ENCODE measurements around the gene COA1. TPM values are rescaled to one million over a fixed set of nuclear protein-coding genes. Genes with fewer than 3 reads are reported as not detected.

Gene COA1
- total RNA-seq, 4 donors from 2014 or later = 26.1 to 49.0 (median 30.9) TPM

- H3K27ac ChIP-seq (replicated peaks in 1 of 4) = no peak overlapping the region
- H3K9me3 ChIP-seq = no peaks in the 10 kb centered on the region
- H3K27me3 ChIP-seq = no peaks in the 10 kb centered on the region
- peaks cover 0 to 36% (median 18%) of the 10 kb centered on the region in 4 donors for H3K36me3 ChIP-seq
- no peak for DNase-seq (ENCODE audit: extremely low spot score)
- TF ChIP-seq EP300 (IDR thresholded peaks at IDR 0.05) (no peak), CTCF (IDR thresholded peaks at IDR 0.05) (no peak), POLR2AphosphoS5 (IDR thresholded peaks at IDR 0.05) (no peak), POLR2A (IDR thresholded peaks at IDR 0.05; ENCODE audit: low read depth) (no peak)
- H3K4me1 ChIP-seq = peaks cover under 1 to 13% (median 9%) of the 10 kb centered on the region in 4 donors
- no peak overlapping the region for H3K4me3 ChIP-seq
- intact Hi-C loops (cut with DNase I) = no loop called here
- 84% methylated on average over 4 of the region's 4 CpGs for WGBS
These were observed 111.2 kb downstream of the COA1 start for GRCh38 chr7:43618073-43618472.

GRCh38 chr7:43616977-43617376 is 112.3 kb downstream of the COA1 start:
- no peak overlapping the region for H3K27ac ChIP-seq (replicated peaks in 1 of 4)

GRCh38 chr7:43615558-43616145 is 113.7 kb downstream of the COA1 start:
- H3K9me3 ChIP-seq = no peaks in the 10 kb centered on the region
- no peak overlapping the region for H3K4me3 ChIP-seq
- intact Hi-C loops (cut with DNase I) = no loop called here
- no peak for DNase-seq (ENCODE audit: extremely low spot score)
- 93% methylated on average over 7 of the region's 7 CpGs for WGBS
- no peaks in the 10 kb centered on the region for H3K27me3 ChIP-seq
- peaks cover 0 to 36% (median 17%) of the 10 kb centered on the region in 4 donors for H3K36me3 ChIP-seq
- TF ChIP-seq POLR2A (IDR thresholded peaks at IDR 0.05; ENCODE audit: low read depth) (no peak), EP300 (IDR thresholded peaks at IDR 0.05) (no peak), CTCF (IDR thresholded peaks at IDR 0.05) (no peak), POLR2AphosphoS5 (IDR thresholded peaks at IDR 0.05) (no peak)
- H3K27ac ChIP-seq (replicated peaks in 1 of 4) = no peak overlapping the region
- peaks cover 14 to 36% (median 28%) of the 10 kb centered on the region in 4 donors for H3K4me1 ChIP-seq

More at GRCh38 chr7:43616977-43617376, 112.3 kb downstream of the COA1 start:
- Histone ChIP-seq H3K4me3 (no peak overlapping the region), H3K9me3 (no peaks in the 10 kb centered on the region), H3K4me1 (peaks cover 10 to 24% (median 20%) of the 10 kb centered on the region in 4 donors), H3K27me3 (no peaks in the 10 kb centered on the region), H3K36me3 (peaks cover 0 to 35% (median 18%) of the 10 kb centered on the region in 4 donors)
- intact Hi-C loops (cut with DNase I) = no loop called here
- 97% methylated on average over 4 of the region's 4 CpGs for WGBS
- DNase-seq (ENCODE audit: extremely low spot score) = no peak
- no peak for TF ChIP-seq CTCF (IDR thresholded peaks at IDR 0.05)
- TF ChIP-seq POLR2AphosphoS5 (IDR thresholded peaks at IDR 0.05) = no peak
- TF ChIP-seq EP300 (IDR thresholded peaks at IDR 0.05) = no peak

GRCh38 chr7:43612599-43613589 is 116.4 kb downstream of the COA1 start:
- H3K9me3 ChIP-seq = no peaks in the 10 kb centered on the region
- intact Hi-C loops (cut with DNase I) = no loop called here
- peaks cover 0 to 39% (median 24%) of the 10 kb centered on the region in 4 donors for H3K36me3 ChIP-seq
- H3K4me1 ChIP-seq = peaks cover 14 to 36% (median 28%) of the 10 kb centered on the region in 4 donors
- TF ChIP-seq POLR2AphosphoS5 (IDR thresholded peaks at IDR 0.05) (no peak), EP300 (IDR thresholded peaks at IDR 0.05) (no peak), CTCF (IDR thresholded peaks at IDR 0.05) (no peak), POLR2A (IDR thresholded peaks at IDR 0.05; ENCODE audit: low read depth) (no peak)
- 27% methylated on average over 3 of the region's 3 CpGs for WGBS
- H3K27ac ChIP-seq (replicated peaks in 1 of 4) = peak overlapping the region in 3 of 4 donors; percentile 12 to 47 (median 32)
- H3K27me3 ChIP-seq = no peaks in the 10 kb centered on the region
- DNase-seq (ENCODE audit: extremely low spot score) = no peak
- no peak overlapping the region for H3K4me3 ChIP-seq

Data from esophagus muscularis mucosa (tissue), 4 donors.